ENCODE data around the gene MYLK. TPM values are rescaled to one million over a fixed set of nuclear protein-coding genes. Genes with fewer than 3 reads are reported as not detected.

MYLK gene
- total and polyA plus RNA-seq, 10 of the 15 experiments (the other 5 are each of a cell fraction or from before 2014, with no cell fraction given) = 0.04 to 1.6 (median 0.42) TPM; not detected in 1

GRCh38 chr3:123877965-123878364 is 6.2 kb downstream of the MYLK start:
- ATAC-seq = no peak
- no peak overlapping the region for H3K27ac ChIP-seq (ENCODE audit: control insufficient read depth, insufficient read depth)
- no peaks in the 10 kb centered on the region for H3K36me3 ChIP-seq (ENCODE audit: control insufficient read depth in 2 of 2, insufficient read depth in 2 of 2, low read length in 1 of 2)
- H3K79me2 ChIP-seq (ENCODE audit: control insufficient read depth, insufficient read depth, low read length) = no peaks in the 10 kb centered on the region
- no peak overlapping the region for H3K4me2 ChIP-seq (ENCODE audit: control insufficient read depth, insufficient read depth)
- ChIA-PET POLR2A (no interaction called here), SMC1A (ENCODE audit: uncharacterized antibody, unreplicated experiment) (no interaction called here), RAD21 (ENCODE audit: unreplicated experiment) (no interaction called here), CTCF (no interaction called here)
- H3K4me3 ChIP-seq = no peak overlapping the region
- BruUV-seq (replicated peaks) = no TSS peak
- WGBS (ENCODE audit: insufficient coverage, insufficient replicate concordance, low lambda C conversion rate, missing lambda C conversion rate) = 1% methylated on average over 4 of the region's 4 CpGs
- in situ Hi-C loops (cut with MboI) = no loop called here
- H3K9ac ChIP-seq (ENCODE audit: control insufficient read depth, insufficient read depth, low read length) = no peak overlapping the region
- H3K4me1 ChIP-seq (ENCODE audit: control insufficient read depth, insufficient read depth, low read length) = no peaks in the 10 kb centered on the region
- no peaks in the 10 kb centered on the region for H4K20me1 ChIP-seq (ENCODE audit: control insufficient read depth, insufficient read depth)
- intact Hi-C loops (cut with micrococcal nuclease; ENCODE audit: unreplicated experiment) = loop anchor here (10.0 kb wide), 1 partner anchor 207 kb away; no protein-coding TSS in a partner anchor
- no peak for TF ChIP-seq RFX5 (IDR thresholded peaks at IDR 0.05; ENCODE audit: low read depth, low read length)
- no peak for TF ChIP-seq STAT1 (conservative IDR thresholded peaks at IDR 0.05)
- TF ChIP-seq CEBPZ (IDR thresholded peaks at IDR 0.05; ENCODE audit: low read depth, low read length) = no peak
- TF ChIP-seq ZNF274 (IDR thresholded peaks at IDR 0.05; ENCODE audit: insufficient read depth, insufficient read length) = no peak
- no peak for TF ChIP-seq RELA (IDR thresholded peaks at IDR 0.05; ENCODE audit: borderline replicate concordance, partially characterized antibody)
- no peak for TF ChIP-seq SIN3A (IDR thresholded peaks at IDR 0.05; ENCODE audit: low read depth, low read length)
- TF ChIP-seq POU2F2 (IDR thresholded peaks at IDR 0.05; ENCODE audit: borderline replicate concordance, low read depth, low read length) = no peak
- TF ChIP-seq BCL11A (IDR thresholded peaks at IDR 0.05; ENCODE audit: low read depth, low read length) = no peak
- no peak overlapping the region for H2AFZ ChIP-seq (ENCODE audit: control insufficient read depth, low read depth, low read length)
- no peaks in the 10 kb centered on the region for H3K27me3 ChIP-seq (replicated peaks in 1 of 2; ENCODE audit: control insufficient read depth in 2 of 2, insufficient read depth in 2 of 2, low read length in 1 of 2)
- H3K9me3 ChIP-seq (replicated peaks; ENCODE audit: control insufficient read depth, insufficient read depth, low read length) = no peaks in the 10 kb centered on the region
- DNase-seq (ENCODE audit: low read depth, low spot score) = no peak
- FAIRE-seq = no peak
